WTC11 (cell line): ENCODE measurements around the gene CTSA.

Experiments used
- FOXK1 ChIP-seq: sonication (generic); formaldehyde crosslinking; IDR thresholded peaks from 2 replicates; pipeline ENCODE4 v1.8.0; 2022; ENCODE audit warnings: mild to moderate bottlenecking, moderate library complexity, missing genetic modification reagents
- IRF2 ChIP-seq: sonication (generic); formaldehyde crosslinking; IDR thresholded peaks from 2 replicates; pipeline ENCODE4 v1.8.0; 2022; ENCODE audit warnings: low read depth, missing genetic modification reagents, borderline replicate concordance
- NFE2L1 ChIP-seq: sonication (generic); formaldehyde crosslinking; IDR thresholded peaks from 2 replicates; pipeline ENCODE4 v1.8.1; 2023; ENCODE audit warnings: missing genetic modification reagents
- SP1 ChIP-seq: sonication (generic); formaldehyde crosslinking; conservative IDR thresholded peaks from 2 replicates; pipeline ENCODE4 v1.8.1; 2022; ENCODE audit warnings: missing genetic modification reagents
- ZNF219 ChIP-seq: sonication (generic); formaldehyde crosslinking; IDR thresholded peaks from 2 replicates; pipeline ENCODE4 v1.8.0; 2023; ENCODE audit warnings: missing genetic modification reagents, mild to moderate bottlenecking, borderline replicate concordance
- TF ChIP-seq, protein P1 (sequence below): fragments of 200-600 bp; IDR thresholded peaks from 2 replicates; pipeline ENCODE4 v1.8.0; 2022; ENCODE audit warnings: antibody characterized with exemption
- TF ChIP-seq, protein P2 (sequence below): sonication (generic); formaldehyde crosslinking; IDR thresholded peaks from 2 replicates; pipeline ENCODE4 v1.8.1; 2022; ENCODE audit warnings: missing genetic modification reagents, borderline replicate concordance
- TF ChIP-seq, protein P3 (sequence below): sonication (generic); formaldehyde crosslinking; IDR thresholded peaks from 2 replicates; pipeline ENCODE4 v1.8.0; 2022; ENCODE audit warnings: missing genetic modification reagents
- TF ChIP-seq, protein P4 (sequence below): sonication (generic); formaldehyde crosslinking; IDR thresholded peaks from 2 replicates; pipeline ENCODE4 v1.8.1; 2023; ENCODE audit warnings: mild to moderate bottlenecking, missing genetic modification reagents

GRCh38 chr20:45843506-45843905, 47.6 kb upstream of the CTSA start:
- TF ChIP-seq, protein P1, sequence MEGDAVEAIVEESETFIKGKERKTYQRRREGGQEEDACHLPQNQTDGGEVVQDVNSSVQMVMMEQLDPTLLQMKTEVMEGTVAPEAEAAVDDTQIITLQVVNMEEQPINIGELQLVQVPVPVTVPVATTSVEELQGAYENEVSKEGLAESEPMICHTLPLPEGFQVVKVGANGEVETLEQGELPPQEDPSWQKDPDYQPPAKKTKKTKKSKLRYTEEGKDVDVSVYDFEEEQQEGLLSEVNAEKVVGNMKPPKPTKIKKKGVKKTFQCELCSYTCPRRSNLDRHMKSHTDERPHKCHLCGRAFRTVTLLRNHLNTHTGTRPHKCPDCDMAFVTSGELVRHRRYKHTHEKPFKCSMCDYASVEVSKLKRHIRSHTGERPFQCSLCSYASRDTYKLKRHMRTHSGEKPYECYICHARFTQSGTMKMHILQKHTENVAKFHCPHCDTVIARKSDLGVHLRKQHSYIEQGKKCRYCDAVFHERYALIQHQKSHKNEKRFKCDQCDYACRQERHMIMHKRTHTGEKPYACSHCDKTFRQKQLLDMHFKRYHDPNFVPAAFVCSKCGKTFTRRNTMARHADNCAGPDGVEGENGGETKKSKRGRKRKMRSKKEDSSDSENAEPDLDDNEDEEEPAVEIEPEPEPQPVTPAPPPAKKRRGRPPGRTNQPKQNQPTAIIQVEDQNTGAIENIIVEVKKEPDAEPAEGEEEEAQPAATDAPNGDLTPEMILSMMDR = no peak
- TF ChIP-seq ZNF219 (CRISPR knock-in tag) = no peak
- TF ChIP-seq NFE2L1 (CRISPR knock-in tag) = no peak
- TF ChIP-seq, protein P2, sequence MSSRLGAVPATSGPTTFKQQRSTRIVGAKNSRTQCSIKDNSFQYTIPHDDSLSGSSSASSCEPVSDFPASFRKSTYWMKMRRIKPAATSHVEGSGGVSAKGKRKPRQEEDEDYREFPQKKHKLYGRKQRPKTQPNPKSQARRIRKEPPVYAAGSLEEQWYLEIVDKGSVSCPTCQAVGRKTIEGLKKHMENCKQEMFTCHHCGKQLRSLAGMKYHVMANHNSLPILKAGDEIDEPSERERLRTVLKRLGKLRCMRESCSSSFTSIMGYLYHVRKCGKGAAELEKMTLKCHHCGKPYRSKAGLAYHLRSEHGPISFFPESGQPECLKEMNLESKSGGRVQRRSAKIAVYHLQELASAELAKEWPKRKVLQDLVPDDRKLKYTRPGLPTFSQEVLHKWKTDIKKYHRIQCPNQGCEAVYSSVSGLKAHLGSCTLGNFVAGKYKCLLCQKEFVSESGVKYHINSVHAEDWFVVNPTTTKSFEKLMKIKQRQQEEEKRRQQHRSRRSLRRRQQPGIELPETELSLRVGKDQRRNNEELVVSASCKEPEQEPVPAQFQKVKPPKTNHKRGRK (CRISPR knock-in tag) = no peak
- no peak for TF ChIP-seq FOXK1
- TF ChIP-seq, protein P3, sequence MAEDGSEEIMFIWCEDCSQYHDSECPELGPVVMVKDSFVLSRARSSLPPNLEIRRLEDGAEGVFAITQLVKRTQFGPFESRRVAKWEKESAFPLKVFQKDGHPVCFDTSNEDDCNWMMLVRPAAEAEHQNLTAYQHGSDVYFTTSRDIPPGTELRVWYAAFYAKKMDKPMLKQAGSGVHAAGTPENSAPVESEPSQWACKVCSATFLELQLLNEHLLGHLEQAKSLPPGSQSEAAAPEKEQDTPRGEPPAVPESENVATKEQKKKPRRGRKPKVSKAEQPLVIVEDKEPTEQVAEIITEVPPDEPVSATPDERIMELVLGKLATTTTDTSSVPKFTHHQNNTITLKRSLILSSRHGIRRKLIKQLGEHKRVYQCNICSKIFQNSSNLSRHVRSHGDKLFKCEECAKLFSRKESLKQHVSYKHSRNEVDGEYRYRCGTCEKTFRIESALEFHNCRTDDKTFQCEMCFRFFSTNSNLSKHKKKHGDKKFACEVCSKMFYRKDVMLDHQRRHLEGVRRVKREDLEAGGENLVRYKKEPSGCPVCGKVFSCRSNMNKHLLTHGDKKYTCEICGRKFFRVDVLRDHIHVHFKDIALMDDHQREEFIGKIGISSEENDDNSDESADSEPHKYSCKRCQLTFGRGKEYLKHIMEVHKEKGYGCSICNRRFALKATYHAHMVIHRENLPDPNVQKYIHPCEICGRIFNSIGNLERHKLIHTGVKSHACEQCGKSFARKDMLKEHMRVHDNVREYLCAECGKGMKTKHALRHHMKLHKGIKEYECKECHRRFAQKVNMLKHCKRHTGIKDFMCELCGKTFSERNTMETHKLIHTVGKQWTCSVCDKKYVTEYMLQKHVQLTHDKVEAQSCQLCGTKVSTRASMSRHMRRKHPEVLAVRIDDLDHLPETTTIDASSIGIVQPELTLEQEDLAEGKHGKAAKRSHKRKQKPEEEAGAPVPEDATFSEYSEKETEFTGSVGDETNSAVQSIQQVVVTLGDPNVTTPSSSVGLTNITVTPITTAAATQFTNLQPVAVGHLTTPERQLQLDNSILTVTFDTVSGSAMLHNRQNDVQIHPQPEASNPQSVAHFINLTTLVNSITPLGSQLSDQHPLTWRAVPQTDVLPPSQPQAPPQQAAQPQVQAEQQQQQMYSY (CRISPR knock-in tag) = no peak
- TF ChIP-seq SP1 (CRISPR knock-in tag) = no peak
- no peak for TF ChIP-seq IRF2
- TF ChIP-seq, protein P4, sequence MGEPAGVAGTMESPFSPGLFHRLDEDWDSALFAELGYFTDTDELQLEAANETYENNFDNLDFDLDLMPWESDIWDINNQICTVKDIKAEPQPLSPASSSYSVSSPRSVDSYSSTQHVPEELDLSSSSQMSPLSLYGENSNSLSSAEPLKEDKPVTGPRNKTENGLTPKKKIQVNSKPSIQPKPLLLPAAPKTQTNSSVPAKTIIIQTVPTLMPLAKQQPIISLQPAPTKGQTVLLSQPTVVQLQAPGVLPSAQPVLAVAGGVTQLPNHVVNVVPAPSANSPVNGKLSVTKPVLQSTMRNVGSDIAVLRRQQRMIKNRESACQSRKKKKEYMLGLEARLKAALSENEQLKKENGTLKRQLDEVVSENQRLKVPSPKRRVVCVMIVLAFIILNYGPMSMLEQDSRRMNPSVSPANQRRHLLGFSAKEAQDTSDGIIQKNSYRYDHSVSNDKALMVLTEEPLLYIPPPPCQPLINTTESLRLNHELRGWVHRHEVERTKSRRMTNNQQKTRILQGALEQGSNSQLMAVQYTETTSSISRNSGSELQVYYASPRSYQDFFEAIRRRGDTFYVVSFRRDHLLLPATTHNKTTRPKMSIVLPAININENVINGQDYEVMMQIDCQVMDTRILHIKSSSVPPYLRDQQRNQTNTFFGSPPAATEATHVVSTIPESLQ (CRISPR knock-in tag) = no peak
